ENCODE results near the gene PKDREJ.

DNA sequence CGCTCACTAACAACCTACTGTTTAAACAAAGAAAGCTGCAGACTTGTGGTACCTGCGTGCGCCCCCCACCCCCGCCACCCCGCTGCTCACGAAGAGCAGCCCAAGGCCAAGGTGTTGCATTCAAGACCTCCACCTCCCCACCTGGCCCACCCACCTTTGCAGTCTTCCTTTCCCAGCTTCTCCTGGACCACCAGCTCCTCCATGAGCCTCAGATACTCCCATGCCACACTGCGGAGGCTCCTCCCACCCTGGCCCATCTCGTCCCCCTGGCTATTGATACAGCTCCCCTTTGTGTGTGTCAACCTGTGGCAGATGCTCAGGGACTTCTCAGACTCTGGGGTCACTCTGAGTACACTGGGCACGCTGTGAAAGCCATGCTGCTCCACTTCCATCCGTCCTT is 17.0 kb downstream of the PKDREJ start:
- TF ChIP-seq, protein P1, sequence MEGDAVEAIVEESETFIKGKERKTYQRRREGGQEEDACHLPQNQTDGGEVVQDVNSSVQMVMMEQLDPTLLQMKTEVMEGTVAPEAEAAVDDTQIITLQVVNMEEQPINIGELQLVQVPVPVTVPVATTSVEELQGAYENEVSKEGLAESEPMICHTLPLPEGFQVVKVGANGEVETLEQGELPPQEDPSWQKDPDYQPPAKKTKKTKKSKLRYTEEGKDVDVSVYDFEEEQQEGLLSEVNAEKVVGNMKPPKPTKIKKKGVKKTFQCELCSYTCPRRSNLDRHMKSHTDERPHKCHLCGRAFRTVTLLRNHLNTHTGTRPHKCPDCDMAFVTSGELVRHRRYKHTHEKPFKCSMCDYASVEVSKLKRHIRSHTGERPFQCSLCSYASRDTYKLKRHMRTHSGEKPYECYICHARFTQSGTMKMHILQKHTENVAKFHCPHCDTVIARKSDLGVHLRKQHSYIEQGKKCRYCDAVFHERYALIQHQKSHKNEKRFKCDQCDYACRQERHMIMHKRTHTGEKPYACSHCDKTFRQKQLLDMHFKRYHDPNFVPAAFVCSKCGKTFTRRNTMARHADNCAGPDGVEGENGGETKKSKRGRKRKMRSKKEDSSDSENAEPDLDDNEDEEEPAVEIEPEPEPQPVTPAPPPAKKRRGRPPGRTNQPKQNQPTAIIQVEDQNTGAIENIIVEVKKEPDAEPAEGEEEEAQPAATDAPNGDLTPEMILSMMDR (conservative IDR thresholded peaks at IDR 0.05 in 1 of 2, IDR thresholded peaks at IDR 0.05 in 1 of 2; ENCODE audit: low read depth in 1 of 2, low read length in 2 of 2), result no peak
- TF ChIP-seq EZH2 (IDR thresholded peaks at IDR 0.05; ENCODE audit: low read length, missing control alignments), result no peak

Data from fibroblast of lung (primary cell).